ENCODE data around the gene UIMC1.
"Not testable (repeated sequence)": the region's sequence is repeated elsewhere in the genome, so short reads cannot be mapped to it uniquely, and the experiment has no call there.

The UIMC1 gene

DNA sequence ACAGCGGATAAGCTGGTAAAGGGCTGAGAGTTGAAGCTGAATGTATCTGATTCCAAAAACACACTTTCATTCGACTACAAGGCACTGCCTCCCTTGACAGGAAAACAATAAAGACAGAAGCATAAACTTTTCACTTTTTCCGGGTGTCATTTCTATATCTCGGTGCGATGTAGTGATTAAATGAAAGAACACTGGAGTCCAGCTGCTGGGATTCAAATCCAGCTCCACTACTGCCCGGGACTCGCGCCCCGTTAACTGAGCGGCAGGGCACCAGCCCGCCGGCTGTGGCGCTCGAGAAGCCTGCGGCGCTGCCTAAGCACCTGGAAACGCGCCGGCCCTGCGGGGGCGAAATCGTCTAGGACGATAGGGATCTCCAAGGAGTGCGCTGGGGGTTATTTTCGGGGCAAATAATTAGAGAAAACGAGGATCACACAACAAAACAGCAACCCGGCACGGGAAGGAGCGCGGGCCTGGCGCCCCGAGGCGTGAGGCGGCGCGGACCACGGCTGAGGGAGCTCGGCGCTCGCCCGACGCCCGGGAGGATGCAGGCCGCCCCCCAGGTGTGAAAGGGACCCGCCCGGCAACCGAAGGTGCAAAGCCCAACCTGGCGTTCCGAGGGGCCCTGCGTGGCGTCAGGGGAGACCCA lies 837 bp downstream of the UIMC1 start:
- peak; percentile 27 to 49 (median 36) for DNase-seq

DNA sequence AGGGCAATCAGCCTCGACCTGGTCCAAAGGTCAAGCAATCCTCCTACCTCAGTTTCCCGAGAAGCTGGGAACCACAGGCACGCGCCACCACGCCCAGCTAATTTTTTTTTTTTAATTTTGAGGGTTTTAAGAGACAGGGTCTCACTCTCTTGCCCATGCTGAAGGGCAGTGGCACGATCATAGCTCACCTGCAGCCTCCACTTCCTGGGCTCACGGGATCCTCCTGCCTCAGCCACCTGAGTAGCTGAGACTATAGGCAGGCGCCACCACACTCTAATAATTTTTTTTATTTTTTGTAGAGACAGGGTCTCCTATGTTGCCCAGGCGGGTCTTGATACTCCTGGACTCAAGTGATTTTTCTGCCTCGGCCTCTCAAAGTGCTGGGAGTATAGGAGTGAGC lies 1.6 kb downstream of the UIMC1 start:
- no peak for DNase-seq

DNA sequence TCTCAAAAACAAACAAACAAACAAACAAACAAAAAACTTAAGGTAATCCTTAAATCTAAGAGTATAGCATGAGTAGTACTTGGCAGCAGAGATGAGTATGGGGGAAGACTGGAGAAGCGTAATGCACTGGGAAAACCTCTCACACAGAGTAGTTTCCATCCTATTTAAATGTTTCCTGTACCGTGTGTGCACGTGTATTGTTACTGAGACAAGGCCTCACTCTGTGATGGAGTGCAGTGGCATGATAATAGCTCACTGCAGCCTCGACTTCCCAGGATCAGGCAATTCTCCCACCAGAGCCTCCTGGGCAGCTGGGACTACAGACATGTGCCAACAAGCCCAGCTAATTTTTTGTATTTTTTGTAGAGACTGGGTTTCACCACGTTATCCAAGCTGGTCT lies 2.9 kb downstream of the UIMC1 start:
- DNase-seq: no peak

DNA sequence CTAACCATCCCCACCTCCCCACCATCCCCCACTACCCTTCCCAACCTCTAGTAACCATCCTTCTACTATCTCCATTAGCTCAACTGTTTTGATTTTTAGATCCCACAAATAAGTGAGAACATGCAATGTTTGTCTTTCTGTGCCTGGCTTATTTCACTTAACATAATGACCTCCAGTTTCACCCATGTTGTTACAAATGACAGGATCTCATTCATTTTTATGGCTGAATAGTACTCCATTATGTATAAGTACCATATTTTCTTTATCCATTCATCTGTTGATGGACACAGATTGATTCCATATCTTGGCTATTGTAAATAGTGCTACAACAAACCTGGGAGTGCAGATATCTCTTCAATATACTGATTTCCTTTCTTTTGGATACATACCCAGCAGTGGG lies 7.1 kb downstream of the UIMC1 start:
- not testable (repeated sequence) for DNase-seq

DNA sequence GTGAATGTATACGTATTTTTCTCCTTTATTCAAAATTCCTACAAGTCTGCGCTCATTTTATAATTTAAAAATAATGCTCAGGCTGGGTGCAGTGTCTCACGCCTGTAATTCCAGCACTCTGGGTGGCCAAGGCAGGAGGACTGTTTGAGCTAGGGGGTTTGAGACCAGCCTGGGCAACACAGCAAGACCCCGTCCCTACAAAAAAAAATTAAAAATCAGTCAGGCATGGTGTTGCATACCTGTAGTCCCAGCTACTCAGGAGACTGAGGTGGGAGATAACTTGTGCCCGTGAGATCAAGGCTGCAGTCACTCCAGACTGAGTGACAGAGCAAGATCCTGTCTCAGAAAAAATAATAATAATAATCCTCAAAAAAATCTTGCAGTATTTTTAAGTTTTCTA lies 7.8 kb downstream of the UIMC1 start:
- no peak for DNase-seq

DNA sequence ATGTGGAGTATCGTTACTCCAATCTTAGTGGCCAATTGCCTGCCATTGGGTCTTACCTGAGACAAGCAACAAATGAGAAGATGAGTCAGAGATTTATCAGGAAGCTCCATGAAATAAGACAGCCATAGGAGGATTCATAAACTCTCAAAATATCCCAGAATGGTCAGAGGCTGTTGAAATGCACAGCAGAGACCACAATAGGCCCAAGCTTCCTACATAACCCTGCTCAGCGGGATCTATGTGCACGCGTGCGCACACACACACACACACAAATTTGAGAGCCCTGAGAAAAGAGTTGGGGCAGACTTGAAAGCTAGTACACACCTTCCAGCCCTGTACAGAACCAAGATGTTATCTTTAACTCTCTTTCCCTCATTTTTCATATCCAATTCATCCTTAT lies 9.8 kb downstream of the UIMC1 start:
- no peak for DNase-seq

DNA sequence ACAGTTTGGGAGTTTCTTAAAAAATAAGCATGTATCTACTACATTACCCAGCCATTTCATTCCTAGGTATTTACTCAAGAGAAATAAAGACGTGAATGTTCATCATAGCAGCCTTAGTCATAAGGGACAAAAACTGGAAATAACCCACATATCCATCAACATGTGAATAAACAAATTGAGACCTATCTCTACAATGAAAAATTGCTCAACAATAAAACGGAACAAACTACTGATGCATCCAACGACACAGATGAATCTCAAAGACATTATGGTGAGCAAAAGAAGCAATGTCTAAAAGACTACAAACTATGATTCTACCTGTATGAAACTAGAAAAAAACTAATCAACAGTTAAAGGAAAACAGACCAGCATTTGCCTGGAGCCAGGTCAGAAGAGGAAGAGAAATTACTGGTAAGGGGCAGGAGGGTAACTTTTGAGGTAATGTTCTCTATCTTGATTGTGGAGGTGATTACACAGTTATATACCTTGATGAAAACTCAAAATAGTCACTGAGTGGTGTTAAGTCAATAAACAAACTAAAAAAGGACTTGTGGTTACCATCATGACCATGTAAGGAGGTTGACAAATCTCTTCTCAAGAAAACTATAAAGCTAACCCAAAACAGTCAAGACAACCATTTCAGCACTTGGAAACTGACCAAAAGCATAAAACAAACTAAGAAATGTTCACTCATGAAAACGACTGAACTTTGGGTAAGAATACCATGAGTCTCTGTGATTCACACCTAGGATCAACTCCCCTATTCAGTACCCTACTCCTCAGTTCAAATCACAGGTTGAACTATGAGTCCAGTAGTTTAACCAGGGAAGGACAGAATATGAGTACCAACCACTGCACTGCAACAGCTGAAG lies 10.4 kb downstream of the UIMC1 start:
- DNase-seq: no peak

DNA sequence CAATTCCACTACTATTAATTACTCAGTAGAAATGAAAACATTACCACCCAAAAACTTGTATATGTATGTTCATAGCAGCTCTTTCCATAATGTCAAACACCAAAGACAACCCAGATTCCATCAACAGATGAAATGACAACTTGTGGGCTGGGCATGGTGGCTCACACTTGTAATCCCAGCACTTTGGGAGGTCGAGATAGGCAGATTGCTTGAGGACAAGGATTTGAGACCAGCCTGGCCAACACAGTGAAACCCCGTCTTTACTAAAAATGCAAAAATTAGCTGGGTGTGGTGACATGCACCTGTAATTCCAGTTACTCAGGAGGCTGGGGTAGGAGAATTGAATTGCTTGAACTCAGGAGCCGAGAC lies 11.5 kb downstream of the UIMC1 start:
- no peak for DNase-seq

DNA sequence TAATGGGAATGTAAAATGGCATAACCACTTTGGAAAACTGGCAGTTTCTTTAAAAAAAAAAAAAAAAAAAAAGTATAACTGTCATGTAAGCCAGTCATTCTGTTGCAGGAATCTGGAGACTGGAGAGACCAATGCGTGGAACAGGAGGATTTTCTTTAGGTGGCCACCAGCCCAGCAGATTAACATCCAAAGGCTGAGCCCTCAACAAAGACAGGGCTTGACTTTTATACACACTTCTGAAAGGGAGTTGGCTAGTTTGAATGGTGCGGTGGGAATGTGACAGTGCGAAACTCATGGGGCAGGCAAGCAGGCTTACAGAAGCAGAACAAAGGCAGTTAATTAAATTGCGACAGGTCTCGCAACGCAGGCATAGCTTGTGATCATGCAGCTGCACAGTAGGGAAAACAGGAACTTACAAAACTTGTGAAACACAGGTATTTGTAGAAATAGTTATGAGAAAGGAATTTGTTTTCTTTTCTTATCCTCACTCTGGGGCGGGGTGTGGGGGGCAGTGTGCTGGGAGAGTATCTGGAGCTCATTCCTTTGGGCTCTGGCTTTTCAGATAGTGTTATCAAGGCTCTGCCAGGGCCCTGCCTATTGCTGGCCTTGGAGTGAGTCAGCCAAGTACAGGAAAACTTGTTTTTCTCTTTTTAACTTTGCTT lies 12.0 kb downstream of the UIMC1 start:
- no peak for DNase-seq

DNA sequence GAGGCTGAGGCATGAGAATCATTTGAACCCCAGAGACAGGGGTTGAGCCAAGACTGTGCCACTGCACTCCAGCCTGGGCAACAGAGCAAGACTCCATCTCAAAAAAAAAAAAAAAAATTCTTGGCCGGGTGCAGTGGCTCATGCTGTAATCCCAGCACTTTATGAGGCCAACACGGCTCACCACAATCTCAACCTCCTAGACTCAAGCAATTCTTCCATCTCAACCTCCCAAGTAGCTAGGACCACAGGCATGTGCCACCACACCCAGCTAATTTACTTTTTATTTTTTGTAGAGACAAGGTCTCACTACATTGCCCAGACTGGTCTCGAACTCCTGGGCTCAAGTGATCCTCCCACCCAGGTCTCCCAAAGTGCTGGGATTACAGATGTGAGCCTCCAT lies 13.5 kb downstream of the UIMC1 start:
- not testable (repeated sequence) for DNase-seq

DNA sequence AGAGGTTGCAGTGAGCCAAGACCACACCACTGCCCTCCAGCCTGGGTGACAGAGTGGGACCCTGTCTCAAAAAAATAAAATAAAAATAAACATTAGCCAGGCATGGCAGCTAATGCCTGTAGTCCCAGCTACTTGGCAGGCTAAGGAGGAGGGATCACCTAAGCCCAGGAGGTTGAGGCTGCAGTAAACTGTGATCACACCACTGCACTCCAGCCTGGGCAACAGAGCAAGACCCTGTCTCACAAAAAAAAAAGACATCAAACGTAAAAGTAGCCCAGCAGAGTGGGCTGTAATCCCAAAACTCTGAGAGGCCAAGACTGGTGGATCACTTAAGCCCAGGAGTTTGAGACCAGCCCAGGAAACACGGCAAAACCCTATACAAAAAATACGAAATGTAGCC lies 19.0 kb downstream of the UIMC1 start:
- no peak for DNase-seq

DNA sequence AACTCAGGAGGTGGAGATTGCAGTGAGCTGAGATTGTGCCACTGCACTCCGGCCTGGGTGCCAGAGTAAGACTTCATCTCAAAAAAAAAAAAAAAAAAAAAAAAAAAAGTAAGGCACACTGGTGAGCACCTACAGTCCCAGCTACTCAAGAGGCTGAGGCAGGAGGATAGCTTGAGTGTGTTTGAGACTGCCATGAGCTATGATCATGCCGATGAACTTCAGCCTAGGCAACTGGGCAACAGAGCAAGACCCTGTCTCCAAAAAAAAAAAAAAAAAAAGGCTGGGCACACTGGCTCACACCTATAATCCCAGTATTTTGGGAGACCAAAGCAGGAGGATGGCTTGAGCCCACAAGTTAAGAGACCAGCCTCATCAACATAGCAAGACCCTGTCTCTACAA lies 20.3 kb downstream of the UIMC1 start:
- no peak for DNase-seq

DNA sequence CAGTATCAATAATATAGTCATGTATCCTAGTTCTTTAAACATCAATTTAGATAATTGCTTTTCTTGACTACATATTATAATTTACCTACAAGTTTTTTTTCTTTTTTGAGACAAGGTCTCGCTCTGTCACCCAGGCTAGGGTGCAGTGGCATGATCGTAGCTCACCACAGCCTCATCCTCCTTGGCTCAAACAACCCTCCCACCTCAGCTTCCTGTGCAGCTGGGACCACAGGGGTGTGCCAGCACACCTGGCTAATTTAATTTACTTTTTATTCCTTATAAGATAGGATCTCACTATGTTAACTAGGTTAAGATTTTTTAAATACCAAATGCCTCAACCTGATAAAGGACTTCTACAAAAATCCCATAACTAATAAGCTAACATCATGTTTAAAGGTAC lies 21.1 kb downstream of the UIMC1 start:
- DNase-seq: peak in 2 of 4 experiments; percentile 9 to 17

DNA sequence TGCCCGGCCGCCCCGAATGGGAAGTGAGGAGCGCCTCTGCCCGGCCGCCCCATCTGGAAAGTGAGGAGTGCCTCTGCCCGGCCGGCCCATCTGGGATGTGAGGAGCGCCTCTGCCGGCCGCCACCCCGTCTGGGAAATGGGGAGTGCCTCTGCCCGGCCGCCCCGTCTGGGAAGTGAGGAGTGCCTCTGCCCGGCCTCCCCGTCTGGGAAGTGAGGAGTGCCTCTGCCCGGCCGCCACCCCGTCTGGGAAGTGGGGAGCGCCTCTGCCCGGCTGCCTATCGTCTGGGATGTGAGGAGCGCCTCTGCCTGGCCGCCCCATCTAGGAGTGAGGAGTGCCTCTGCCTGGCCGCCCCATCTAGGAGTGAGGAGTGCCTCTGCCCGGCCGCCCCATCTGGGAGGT lies 22.4 kb downstream of the UIMC1 start:
- DNase-seq: not testable (repeated sequence)

DNA sequence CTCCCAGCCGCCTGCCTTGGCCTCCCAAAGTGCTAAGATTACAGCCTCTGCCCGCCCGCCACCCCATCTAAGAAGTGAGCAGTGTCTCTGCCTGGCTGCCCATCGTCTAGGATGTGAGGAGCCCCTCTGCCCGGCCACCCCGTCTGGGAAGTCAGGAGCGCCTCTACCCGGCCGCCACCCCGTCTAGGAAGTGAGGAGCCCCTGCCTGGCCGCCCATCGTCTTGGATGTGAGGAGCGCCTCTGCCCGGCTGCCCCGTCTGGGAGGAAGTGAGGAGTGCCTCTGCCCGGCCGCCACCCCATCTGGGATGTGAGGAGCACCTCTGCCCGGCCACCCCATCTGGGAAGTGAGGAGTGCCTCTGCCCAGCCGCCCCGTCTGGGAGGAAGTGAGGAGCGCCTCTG lies 23.0 kb downstream of the UIMC1 start:
- DNase-seq: not testable (repeated sequence)

DNA sequence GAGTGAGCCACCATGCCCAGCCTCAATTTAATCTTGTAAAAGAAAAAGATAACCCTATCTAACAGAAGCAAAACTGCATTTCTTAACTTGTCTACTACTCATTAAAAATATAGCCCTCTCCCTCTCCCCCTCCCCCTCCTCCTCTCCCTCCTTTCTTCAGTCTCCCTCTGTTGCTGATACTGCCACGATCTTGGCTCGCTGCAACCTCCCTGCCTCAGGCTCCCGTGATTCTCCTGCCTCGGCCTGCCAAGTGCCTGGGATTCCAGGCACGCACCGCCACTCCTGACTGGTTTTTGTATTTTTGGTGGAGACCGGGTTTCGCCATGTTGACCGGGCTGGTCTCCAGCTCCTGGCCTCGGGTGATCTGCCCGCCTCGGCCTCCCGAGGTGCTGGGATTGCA lies 23.5 kb downstream of the UIMC1 start:
- DNase-seq: not testable (repeated sequence)

DNA sequence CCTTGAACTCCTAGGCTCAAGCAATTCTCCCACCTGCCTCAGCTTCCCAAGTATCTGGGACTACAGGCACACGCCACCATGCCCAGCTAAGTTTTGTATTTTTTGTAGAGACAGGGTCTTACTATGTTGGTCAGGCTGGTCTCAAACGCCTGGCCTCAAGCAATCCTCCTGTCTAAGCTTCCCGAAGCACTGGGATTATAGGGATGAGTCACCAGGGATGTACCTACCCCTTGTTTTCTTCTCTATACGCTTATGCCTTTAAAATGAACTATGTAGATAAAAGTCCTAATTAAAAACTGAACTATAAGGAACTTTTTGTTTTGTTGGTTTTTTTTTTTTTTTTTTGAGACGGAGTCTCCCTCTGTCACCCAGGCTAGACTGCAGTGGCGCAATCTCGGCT lies 25.8 kb downstream of the UIMC1 start:
- DNase-seq: no peak

DNA sequence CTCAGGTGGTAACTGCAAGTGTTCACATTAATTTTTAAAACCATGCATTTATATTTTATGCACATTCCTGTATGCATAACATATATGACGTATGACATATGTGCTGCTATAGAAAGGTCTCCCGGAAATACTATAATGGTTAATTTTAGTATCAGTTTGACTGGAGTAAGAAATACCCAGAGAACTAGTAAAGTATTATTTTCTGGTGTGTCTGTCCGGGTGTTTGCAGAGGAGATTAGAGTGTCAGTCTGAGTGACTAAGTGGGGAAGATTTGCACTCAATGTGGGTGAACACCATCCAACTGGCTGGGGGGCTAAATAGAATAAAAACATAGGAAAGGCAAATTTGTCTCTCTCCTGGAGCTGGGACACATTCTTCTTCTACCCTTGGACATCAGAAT lies 26.9 kb downstream of the UIMC1 start:
- DNase-seq: no peak

DNA sequence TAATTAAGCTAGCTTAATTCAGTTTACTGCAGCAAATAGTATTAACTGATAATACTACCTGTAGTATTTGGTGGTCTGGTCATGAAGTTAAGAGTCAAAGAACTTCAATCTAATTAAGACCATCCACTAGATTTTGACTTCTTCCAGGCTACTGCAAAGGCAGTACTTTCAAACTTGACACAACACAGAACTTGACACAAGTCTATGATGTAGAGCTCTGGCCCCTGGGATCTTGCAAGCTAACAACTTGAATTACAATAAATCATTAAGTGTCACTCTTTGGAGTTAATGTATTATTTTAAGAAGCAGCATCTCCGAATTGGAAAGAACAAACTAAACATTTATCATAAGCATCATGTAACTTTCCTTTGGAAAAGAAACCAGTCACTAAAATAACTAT lies 40.9 kb downstream of the UIMC1 start:
- DNase-seq: no peak

DNA sequence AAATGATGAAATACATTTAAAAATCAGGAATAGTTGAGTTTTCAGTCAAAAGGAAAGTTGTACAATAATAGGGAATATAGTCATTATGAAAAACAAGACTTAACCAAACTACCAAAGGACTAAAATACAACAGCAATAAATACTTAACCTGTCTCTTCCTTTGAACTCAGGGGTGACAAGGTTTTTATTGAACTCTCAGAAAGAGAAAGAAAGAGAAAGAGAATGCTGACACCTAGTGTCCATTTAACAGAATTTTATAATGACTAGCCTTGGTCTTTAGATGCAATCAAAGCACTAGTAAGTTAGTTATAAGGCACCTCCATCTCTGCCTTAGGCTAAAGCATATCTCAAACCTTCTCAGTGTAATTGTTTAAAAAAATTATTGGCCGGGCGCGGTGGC lies 47.5 kb downstream of the UIMC1 start:
- DNase-seq: no peak

DNA sequence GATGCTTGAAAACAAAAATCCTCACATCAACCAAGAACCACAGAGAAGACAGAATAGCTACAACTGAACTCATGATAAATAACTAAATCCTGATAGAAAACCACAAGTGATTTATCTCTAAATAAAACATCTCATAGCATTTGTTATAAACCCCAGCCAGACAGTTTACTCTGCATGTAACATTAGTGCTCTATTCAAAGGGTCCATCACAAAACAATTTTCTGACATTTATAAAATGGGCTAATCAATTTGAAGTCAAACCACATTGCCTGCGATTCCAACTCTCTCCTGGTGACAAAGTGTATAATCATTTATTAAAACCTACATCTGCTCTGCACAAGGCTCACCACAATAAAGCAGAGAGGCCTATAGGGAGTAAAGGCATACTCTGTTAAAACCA lies 49.8 kb downstream of the UIMC1 start:
- no peak for DNase-seq

DNA sequence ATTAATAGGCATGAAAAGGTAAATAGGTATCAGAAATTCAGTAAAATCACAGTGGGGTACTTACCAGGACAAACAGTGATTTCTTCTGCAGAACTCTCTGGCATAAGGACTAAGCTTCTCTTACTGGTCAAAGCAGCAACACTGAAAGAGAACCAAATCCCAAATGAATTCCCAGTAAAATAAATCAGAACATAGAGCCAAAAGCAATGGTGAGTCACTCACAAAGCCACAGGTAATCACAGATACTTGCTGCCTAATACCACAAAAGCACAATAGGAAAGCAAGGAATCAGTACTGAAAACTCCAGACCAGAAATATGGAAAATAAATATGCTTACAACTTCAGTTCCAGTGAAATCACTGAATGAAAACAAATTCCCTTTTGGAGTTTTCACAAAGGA lies 50.7 kb downstream of the UIMC1 start:
- DNase-seq: no peak

DNA sequence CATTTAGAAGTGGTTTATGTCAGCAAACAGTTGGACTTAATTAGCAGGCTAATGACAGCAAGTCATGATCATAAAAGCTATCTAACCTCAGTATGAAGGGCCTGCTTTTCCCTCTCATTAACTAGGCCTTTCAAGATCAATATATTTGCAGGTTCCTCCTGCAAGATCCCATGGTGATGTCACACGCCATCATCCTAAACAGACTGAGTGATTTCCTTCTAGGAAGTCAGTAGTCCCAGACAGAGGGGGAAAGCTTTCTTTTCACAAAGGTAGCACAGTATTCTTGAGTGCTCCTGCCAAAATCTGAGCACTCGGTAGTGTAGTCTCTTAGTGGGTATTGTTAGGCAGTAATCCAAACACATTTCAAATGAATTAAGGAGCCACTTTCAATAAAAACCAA lies 52.5 kb downstream of the UIMC1 start:
- DNase-seq: no peak

DNA sequence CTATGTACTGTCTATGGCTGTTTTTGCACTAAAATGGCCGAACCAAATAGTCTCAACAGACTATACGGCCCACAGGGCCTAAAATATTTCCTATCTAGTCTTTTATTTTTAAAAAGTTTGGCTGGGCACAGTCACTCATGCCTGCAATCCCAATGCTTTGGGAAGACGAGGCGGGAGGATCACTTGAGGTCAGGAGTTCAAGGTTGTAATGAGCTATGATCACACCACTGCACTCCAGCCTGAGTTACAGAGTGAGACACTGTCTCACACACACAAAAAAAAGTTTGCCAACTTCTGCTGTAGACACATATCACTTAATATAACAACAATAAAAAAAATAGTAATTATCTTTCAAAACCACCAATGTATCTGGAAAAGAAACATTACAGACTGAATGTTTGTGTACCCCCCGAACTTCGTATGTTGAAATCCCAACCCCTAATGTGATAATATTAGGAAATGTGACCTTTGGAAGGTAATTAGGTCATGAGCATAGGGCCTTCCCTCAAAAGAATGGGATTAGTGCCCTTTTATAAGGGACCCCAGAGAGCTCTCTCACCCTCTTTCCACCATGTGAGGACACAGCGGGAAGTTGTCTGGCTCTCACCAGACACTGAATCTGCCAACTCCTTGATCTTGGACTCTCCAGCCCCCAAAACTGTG lies 53.9 kb downstream of the UIMC1 start:
- no peak for DNase-seq
